NCI-H187 treated with DMSO at 0.1 percent for 48 hours (cell line): ENCODE measurements around the gene OR5A2.
"Not testable (repeated sequence)": the region's sequence is repeated elsewhere in the genome, so short reads cannot be mapped to it uniquely, and the experiment has no call there.

Experiments
- DNase-seq: peaks from one replicate; lab custom pipeline; 2025; lab: John Stamatoyannopoulos, UW

OR5A2 gene

GRCh38 chr11:59426361-59427067 lies at the start of gene OR5A2:
TSS of gene OR5A2 (minus strand) at chr11:59426413. CDS start at chr11:59422953, 3,460 bp downstream.
- no peak for DNase-seq

GRCh38 chr11:59475176-59475575 lies 49.0 kb upstream of the OR5A2 start:
- no peak for DNase-seq

- DNase-seq: no peak
Observed at GRCh38 chr11:59473015-59473414, 46.8 kb upstream of the OR5A2 start, which contains the start of gene OR4D10. TSS of gene OR4D10 (plus strand) at chr11:59473315. CDS start at chr11:59477430, 4,115 bp downstream.

GRCh38 chr11:59463190-59463641 lies 37.0 kb upstream of the OR5A2 start:
- DNase-seq: no peak

GRCh38 chr11:59459916-59460315 lies 33.7 kb upstream of the OR5A2 start:
- no peak for DNase-seq

GRCh38 chr11:59456661-59457060 lies 30.4 kb upstream of the OR5A2 start, which contains the start of gene OR4D6:
TSS of gene OR4D6 (plus strand) at chr11:59456961. CDS start at chr11:59456961, 0 bp downstream.
- no peak for DNase-seq

- no peak for DNase-seq
Observed at GRCh38 chr11:59448484-59448883, 22.3 kb upstream of the OR5A2 start.

GRCh38 chr11:59445624-59446023 lies 19.4 kb upstream of the OR5A2 start:
- DNase-seq: not testable (repeated sequence)

GRCh38 chr11:59437770-59438169 lies 11.6 kb upstream of the OR5A2 start:
- no peak for DNase-seq

GRCh38 chr11:59436169-59436568 lies 10.0 kb upstream of the OR5A2 start, which contains the start of gene OR5A1:
TSS of gene OR5A1 (plus strand) at chr11:59436469. CDS start at chr11:59443169, 6,700 bp downstream.
- DNase-seq: no peak

GRCh38 chr11:59429924-59430516 lies 3.8 kb upstream of the OR5A2 start:
- no peak for DNase-seq

GRCh38 chr11:59427068-59427382 lies 812 bp upstream of the OR5A2 start:
- no peak for DNase-seq

- no peak for DNase-seq
Observed at GRCh38 chr11:59425131-59425530, 1.1 kb downstream of the OR5A2 start.

- DNase-seq: no peak
Observed at GRCh38 chr11:59423835-59424234, 2.4 kb downstream of the OR5A2 start.

GRCh38 chr11:59418156-59418555 lies 8.1 kb downstream of the OR5A2 start:
- no peak for DNase-seq

GRCh38 chr11:59417023-59417422 lies 9.2 kb downstream of the OR5A2 start:
- no peak for DNase-seq

- no peak for DNase-seq
Observed at GRCh38 chr11:59416613-59417012, 9.6 kb downstream of the OR5A2 start.

GRCh38 chr11:59415111-59415510 lies 11.1 kb downstream of the OR5A2 start:
- DNase-seq: no peak

GRCh38 chr11:59413646-59414045 lies 12.6 kb downstream of the OR5A2 start:
- DNase-seq: no peak

- DNase-seq: no peak
Observed at GRCh38 chr11:59403546-59403945, 22.7 kb downstream of the OR5A2 start.

- no peak for DNase-seq
Observed at GRCh38 chr11:59401262-59401552, 25.0 kb downstream of the OR5A2 start.

- DNase-seq: no peak
Observed at GRCh38 chr11:59400461-59401261, 25.6 kb downstream of the OR5A2 start.

- DNase-seq: no peak
Observed at GRCh38 chr11:59394186-59394585, 32.0 kb downstream of the OR5A2 start.
